ENCODE data around the gene KLF1.

DNA sequence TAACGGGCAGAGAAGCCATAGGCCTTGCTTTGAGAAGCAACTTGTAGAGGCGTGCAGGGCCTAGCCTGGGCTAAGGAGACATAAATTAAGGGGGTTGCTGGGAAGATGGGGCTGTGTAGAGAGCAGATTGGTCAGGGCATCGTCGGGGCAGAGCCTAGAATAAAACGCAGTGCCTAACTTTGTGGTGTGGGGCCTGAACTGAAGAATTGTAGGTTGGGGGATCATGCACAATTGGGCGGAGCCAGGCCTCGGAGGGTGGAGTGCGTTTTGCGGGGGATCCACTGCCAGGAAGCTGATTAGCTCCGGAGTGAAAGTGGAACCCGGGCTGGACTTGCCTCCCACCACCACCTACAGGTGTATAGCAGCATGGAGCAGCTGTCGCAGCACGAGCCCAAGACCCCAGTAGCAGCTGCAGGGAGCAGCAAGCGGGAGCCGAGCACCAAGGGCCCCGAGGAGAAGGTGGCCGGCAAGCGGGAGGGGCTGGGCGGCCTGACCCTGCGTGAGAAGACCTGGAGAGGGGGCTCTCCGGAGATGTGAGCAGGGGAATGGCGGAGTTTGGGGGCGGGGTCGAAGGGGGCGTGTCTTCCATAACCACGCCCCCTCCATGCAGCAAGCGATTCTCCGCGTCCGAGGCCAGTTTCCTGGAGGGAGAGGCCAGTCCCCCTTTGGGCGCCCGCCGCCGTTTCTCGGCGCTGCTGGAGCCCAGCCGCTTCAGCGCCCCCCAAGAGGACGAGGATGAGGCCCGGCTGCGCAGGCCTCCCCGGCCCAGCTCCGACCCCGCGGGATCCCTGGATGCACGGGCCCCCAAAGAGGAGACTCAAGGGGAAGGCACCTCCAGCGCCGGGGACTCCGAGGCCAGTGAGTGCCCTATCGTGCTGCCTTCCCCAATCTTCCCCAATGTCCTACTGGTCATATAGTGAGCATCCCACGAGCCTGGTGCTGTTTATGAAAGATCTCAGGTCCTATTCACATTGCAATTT is 19.6 kb downstream of the KLF1 start:
- TF ChIP-seq, protein P1, sequence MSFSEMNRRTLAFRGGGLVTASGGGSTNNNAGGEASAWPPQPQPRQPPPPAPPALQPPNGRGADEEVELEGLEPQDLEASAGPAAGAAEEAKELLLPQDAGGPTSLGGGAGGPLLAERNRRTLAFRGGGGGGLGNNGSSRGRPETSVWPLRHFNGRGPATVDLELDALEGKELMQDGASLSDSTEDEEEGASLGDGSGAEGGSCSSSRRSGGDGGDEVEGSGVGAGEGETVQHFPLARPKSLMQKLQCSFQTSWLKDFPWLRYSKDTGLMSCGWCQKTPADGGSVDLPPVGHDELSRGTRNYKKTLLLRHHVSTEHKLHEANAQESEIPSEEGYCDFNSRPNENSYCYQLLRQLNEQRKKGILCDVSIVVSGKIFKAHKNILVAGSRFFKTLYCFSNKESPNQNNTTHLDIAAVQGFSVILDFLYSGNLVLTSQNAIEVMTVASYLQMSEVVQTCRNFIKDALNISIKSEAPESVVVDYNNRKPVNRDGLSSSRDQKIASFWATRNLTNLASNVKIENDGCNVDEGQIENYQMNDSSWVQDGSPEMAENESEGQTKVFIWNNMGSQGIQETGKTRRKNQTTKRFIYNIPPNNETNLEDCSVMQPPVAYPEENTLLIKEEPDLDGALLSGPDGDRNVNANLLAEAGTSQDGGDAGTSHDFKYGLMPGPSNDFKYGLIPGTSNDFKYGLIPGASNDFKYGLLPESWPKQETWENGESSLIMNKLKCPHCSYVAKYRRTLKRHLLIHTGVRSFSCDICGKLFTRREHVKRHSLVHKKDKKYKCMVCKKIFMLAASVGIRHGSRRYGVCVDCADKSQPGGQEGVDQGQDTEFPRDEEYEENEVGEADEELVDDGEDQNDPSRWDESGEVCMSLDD (tag by site-specific recombination; IDR thresholded peaks at IDR 0.05), result no peak
- no peak for TF ChIP-seq ZNF785 (tag by site-specific recombination; IDR thresholded peaks at IDR 0.05)
- no peak for TF ChIP-seq ZFP3 (tag by site-specific recombination; IDR thresholded peaks at IDR 0.05; ENCODE audit: low read depth)
- peak; percentile 21; the same call in 1 of the 2 replicates for TF ChIP-seq YY1 (tag by site-specific recombination; IDR thresholded peaks at IDR 0.05)
- no peak for TF ChIP-seq ZNF169 (tag by site-specific recombination; IDR thresholded peaks at IDR 0.05)
- peak; percentile 27; the same call in 1 of the 2 replicates for TF ChIP-seq ZBTB48 (tag by site-specific recombination; IDR thresholded peaks at IDR 0.05)
- TF ChIP-seq, protein P2, sequence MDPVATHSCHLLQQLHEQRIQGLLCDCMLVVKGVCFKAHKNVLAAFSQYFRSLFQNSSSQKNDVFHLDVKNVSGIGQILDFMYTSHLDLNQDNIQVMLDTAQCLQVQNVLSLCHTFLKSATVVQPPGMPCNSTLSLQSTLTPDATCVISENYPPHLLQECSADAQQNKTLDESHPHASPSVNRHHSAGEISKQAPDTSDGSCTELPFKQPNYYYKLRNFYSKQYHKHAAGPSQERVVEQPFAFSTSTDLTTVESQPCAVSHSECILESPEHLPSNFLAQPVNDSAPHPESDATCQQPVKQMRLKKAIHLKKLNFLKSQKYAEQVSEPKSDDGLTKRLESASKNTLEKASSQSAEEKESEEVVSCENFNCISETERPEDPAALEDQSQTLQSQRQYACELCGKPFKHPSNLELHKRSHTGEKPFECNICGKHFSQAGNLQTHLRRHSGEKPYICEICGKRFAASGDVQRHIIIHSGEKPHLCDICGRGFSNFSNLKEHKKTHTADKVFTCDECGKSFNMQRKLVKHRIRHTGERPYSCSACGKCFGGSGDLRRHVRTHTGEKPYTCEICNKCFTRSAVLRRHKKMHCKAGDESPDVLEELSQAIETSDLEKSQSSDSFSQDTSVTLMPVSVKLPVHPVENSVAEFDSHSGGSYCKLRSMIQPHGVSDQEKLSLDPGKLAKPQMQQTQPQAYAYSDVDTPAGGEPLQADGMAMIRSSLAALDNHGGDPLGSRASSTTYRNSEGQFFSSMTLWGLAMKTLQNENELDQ (tag by site-specific recombination; IDR thresholded peaks at IDR 0.05; ENCODE audit: low read depth), result no peak
- no peak for TF ChIP-seq ZNF223 (tag by site-specific recombination; IDR thresholded peaks at IDR 0.05)
- peak; percentile 83 for TF ChIP-seq KLF16 (tag by site-specific recombination; IDR thresholded peaks at IDR 0.05)
- no peak for TF ChIP-seq ZNF677 (tag by site-specific recombination; IDR thresholded peaks at IDR 0.05)
- TF ChIP-seq, protein P3, sequence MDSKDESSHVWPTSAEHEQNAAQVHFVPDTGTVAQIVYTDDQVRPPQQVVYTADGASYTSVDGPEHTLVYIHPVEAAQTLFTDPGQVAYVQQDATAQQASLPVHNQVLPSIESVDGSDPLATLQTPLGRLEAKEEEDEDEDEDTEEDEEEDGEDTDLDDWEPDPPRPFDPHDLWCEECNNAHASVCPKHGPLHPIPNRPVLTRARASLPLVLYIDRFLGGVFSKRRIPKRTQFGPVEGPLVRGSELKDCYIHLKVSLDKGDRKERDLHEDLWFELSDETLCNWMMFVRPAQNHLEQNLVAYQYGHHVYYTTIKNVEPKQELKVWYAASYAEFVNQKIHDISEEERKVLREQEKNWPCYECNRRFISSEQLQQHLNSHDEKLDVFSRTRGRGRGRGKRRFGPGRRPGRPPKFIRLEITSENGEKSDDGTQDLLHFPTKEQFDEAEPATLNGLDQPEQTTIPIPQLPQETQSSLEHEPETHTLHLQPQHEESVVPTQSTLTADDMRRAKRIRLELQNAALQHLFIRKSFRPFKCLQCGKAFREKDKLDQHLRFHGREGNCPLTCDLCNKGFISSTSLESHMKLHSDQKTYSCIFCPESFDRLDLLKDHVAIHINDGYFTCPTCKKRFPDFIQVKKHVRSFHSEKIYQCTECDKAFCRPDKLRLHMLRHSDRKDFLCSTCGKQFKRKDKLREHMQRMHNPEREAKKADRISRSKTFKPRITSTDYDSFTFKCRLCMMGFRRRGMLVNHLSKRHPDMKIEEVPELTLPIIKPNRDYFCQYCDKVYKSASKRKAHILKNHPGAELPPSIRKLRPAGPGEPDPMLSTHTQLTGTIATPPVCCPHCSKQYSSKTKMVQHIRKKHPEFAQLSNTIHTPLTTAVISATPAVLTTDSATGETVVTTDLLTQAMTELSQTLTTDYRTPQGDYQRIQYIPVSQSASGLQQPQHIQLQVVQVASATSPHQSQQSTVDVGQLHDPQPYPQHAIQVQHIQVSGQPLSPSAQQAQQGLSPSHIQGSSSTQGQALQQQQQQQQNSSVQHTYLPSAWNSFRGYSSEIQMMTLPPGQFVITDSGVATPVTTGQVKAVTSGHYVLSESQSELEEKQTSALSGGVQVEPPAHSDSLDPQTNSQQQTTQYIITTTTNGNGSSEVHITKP (tag by site-specific recombination; IDR thresholded peaks at IDR 0.05), result no peak
- TF ChIP-seq ZNF473 (tag by site-specific recombination; IDR thresholded peaks at IDR 0.05), result no peak
- no peak for TF ChIP-seq ZNF211 (tag by site-specific recombination; IDR thresholded peaks at IDR 0.05; ENCODE audit: low read depth)

All from HEK293 (cell line).